Bronchial epithelial cell (primary cell): Measurements from ENCODE around the gene ACER2. TPM values are rescaled to one million over a fixed set of nuclear protein-coding genes. Genes with fewer than 3 reads are reported as not detected.
"Not testable (repeated sequence)": the region's sequence is repeated elsewhere in the genome, so short reads cannot be mapped to it uniquely, and the experiment has no call there.

Experiments
- DNase-seq: peaks from one replicate; pipeline ENCODE4 v3.0.0-alpha.2; 2010; ENCODE audit warnings: low read depth
- FAIRE-seq: peaks from 2 replicates; lab custom pipeline; 2011; peaks lifted over from hg19 to GRCh38; lab: Jason Lieb, UNC
- H3K27me3 ChIP-seq: 2 replicates; pipeline ENCODE4 v1.5.1; 2011; ENCODE audit warnings: low read length; ENCODE audit not compliant: control insufficient read depth, insufficient read depth
- H3K36me3 ChIP-seq: 2 replicates; pipeline ENCODE4 v1.5.1; 2011; ENCODE audit warnings: low read length; ENCODE audit not compliant: control insufficient read depth, insufficient read depth
- H3K4me3 ChIP-seq: 2 replicates; pipeline ENCODE4 v1.5.1; 2011; ENCODE audit warnings: mild to moderate bottlenecking, low read depth, low read length, control low read depth
- CTCF ChIP-seq: IDR thresholded peaks from 2 replicates; pipeline ENCODE4 v1.5.1; 2011; ENCODE audit warnings: mild to moderate bottlenecking, moderate library complexity, low read length, control low read depth, inconsistent platforms; ENCODE audit not compliant: insufficient read depth, severe bottlenecking
- total RNA-seq: library from RNA; depleted of rRNA; stranded (reverse); fragments of >200 nt; gene quantifications from 2 replicates; pipeline ENCODE4 v1.2.1, GENCODE V29; 2014

The ACER2 gene
- total RNA-seq, 1 donor from 2014 or later = 5.8 TPM

- no peak for TF ChIP-seq CTCF
- Histone ChIP-seq H3K4me3 (no peak overlapping the region), H3K36me3 (no peaks in the 10 kb centered on the region), H3K27me3 (no peaks in the 10 kb centered on the region)
- no peak for DNase-seq
- no peak for FAIRE-seq
These were observed 21.5 kb upstream of the ACER2 start for GRCh38 chr9:19387317-19387716.

- FAIRE-seq, H3K36me3 ChIP-seq: not testable (repeated sequence)
These were observed 19.3 kb upstream of the ACER2 start for GRCh38 chr9:19389539-19389938.

GRCh38 chr9:19397845-19398244 is 11.0 kb upstream of the ACER2 start:
- Histone ChIP-seq H3K27me3 (no peaks in the 10 kb centered on the region), H3K4me3 (no peak overlapping the region), H3K36me3 (no peaks in the 10 kb centered on the region)
- FAIRE-seq (no peak), DNase-seq (no peak)
- TF ChIP-seq CTCF = no peak

More at GRCh38 chr9:19389539-19389938, 19.3 kb upstream of the ACER2 start:
- not testable (repeated sequence) for H3K27me3 ChIP-seq, DNase-seq, H3K4me3 ChIP-seq

- H3K36me3 ChIP-seq, H3K27me3 ChIP-seq, DNase-seq, H3K4me3 ChIP-seq, FAIRE-seq: not testable (repeated sequence)
These were observed 5.6 kb upstream of the ACER2 start for GRCh38 chr9:19403231-19403630.

- H3K27me3 ChIP-seq = no peaks in the 10 kb centered on the region
- FAIRE-seq = no peak
- DNase-seq = peak; percentile 97
- H3K4me3 ChIP-seq = no peak overlapping the region
- TF ChIP-seq CTCF = no peak
- no peaks in the 10 kb centered on the region for H3K36me3 ChIP-seq
These were observed 4.3 kb upstream of the ACER2 start for GRCh38 chr9:19404283-19405075.

GRCh38 chr9:19405771-19406170 is 3.0 kb upstream of the ACER2 start:
- Histone ChIP-seq H3K27me3 (no peaks in the 10 kb centered on the region), H3K4me3 (no peak overlapping the region), H3K36me3 (no peaks in the 10 kb centered on the region)
- TF ChIP-seq CTCF = no peak
- no peak for FAIRE-seq
- no peak for DNase-seq

- H3K4me3 ChIP-seq = peak overlapping the region; percentile 77
- FAIRE-seq (no peak), DNase-seq (no peak)
- no peak for TF ChIP-seq CTCF
- H3K27me3 ChIP-seq = no peaks in the 10 kb centered on the region
- no peaks in the 10 kb centered on the region for H3K36me3 ChIP-seq
These were observed 505 bp upstream of the ACER2 start for GRCh38 chr9:19408316-19408692.
